HG02588 (cell line): ENCODE measurements around the gene MCF2L.

ENCODE experiments used
- ATAC-seq: cut with Tn5 transposase; IDR thresholded peaks from one replicate; pipeline ENCODE4 v1.9.1; 2021; ENCODE audit warnings: mild to moderate bottlenecking, moderate library complexity; ENCODE audit not compliant: unreplicated experiment

The MCF2L gene

DNA sequence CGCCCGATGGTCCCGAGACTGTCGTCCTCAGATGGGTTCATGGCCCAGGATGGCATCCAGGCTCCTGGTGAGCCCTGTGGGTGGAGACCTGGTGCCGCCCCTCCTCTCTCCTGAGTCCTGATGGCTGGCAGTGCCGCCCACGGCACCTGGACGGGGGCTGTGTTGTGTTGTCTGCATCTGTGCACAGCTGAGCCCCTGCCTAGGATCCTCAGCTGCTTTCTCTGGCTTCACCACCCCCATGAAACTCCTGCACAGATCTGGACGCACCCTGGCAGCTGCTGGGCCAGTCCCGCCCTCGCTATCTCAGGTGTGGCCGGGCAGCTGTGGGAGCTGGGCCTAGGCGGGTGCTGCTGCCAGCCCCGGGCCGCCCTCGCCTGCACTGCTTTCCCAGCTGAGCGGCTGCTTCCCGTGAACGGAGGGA is 27.7 kb downstream of the MCF2L start:
- ATAC-seq = no peak

DNA sequence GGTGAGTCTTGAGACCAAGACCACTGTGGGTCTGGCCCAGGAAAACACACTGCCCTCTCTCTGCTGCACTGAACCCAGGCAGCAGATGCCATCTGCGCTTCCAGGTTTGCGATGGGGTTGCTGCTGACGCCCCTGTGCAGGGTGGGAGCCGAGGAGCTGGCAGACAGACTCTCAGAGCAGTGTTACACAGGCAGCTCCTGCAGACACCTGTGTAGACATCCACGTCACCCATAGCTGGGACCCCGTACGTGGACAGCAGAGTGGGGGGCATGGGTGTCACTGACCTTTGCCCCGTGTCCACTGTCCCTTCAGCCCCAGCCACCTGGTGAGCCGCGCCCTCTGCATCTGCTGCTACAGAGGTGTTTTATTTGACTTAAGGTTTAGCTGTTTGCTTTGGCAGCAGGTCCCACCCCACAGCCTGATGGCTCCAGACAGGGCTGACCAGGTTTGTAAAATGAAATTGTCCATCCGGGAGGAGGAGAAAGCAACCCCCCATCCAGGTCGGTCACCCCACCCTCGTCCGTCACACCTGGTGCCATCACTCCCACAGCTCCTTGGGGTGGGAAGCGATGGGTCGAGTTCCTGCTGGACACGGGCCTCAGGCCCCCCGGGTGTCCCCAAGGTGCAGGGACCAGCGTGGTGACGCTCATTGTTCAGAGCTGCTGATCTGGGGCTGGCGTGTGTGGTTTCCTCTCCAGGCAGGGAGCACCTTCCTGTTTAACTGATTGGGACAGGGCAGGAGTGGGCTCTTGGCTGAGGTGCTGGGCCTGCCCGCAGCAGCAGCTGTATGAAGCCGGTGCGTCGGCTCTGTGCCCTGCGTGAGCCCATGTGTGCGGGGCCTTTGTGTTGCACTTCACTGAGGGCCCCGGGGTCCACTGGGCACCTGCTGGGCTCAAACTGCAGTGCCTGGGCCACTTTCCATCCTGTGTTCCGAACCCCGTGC is 28.4 kb downstream of the MCF2L start:
- no peak for ATAC-seq

GRCh38 chr13:112998521-112999280 is 29.7 kb downstream of the MCF2L start:
- ATAC-seq = no peak

DNA sequence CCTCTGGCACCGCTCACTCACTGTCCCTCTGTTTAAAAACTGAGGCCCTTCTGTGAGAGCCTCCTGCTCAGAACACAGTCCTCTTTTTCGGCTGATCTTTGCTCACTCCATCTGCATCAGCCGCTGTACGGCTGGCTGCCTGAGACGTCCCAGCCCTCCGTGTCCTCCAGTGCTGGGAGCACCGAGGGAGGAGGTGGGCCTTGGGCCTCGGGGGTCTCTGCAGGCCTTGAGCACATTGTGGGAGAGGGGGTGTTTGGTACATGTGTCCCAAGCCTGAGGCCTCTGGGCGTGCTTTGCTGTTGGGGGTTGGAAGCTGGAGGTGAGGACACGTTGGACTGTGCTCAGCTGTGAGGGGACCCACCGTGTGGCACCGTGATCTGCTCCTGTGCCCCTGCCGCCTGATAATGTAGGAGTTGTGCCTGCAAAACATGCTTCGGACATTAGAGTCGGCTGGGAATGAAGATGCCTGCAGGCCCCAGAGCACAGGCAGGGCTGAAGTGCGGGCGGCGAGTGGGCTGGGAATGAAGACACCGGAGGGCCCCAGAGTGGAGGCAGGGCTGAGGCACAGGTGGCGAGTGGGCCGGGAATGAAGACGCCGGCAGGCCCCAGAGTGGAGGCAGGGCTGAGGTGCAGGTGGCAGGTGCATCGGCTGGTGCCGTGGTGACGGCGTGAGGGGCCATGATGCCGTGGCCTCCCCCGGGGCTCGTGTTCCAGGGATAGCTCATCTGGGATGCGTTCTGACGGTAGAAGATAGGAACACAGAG is 30.6 kb downstream of the MCF2L start:
- no peak for ATAC-seq

DNA sequence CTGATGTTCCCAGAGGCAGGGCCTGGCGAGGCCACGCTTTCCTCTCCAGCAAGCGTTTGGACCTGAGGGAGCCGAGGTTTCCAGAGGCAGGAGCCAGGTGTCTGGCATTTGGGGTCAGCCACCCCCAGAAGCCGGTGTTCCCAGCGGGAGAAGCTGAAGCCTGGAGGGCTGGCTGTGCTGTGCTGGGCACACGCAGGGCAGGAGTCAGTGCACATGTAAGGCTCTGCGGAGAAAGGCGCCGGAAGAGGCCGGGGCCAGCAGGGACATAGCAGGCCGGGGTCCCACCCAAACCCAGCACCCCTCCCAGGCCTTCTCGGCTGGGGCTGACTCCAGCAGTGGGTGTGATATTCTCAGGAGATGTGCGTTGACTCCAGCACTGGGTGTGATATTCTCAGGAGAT is 31.6 kb downstream of the MCF2L start:
- ATAC-seq = no peak

- no peak for ATAC-seq
Observed at GRCh38 chr13:113001241-113002140, 32.5 kb downstream of the MCF2L start.

DNA sequence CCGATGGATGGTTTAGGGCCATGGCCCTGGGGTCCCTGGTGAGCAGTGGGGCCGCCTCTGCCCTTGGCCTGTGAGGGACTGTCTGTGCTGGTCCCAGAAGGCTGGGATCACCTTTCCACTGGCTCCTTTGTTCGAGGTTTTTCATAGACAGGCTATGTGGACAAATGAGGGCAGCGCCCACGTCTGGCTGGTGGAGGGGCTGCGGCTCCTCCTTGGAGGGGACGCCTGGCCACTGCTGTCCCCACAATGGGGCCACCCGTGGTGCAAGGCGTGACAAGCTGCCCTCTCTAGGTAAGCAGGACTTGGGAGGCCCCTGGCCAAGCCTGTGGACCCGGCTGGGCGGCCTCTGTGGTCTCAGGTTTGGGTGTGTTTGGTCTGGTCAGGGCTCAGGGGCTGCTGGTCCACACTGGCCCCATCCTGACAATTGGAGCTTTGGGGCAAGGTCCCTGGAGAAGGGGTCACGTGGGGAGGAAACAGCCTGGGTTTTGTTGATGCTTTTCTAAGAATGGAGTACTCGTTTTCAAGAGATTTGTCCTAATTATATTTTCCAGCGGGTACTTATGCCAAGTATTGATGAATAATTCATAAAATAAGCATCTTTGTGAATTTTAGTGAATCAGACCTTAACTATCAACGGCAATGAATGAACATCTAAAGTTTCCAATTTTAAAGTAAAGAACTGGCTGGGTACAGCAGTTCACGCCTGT is 33.3 kb downstream of the MCF2L start:
- ATAC-seq = no peak

DNA sequence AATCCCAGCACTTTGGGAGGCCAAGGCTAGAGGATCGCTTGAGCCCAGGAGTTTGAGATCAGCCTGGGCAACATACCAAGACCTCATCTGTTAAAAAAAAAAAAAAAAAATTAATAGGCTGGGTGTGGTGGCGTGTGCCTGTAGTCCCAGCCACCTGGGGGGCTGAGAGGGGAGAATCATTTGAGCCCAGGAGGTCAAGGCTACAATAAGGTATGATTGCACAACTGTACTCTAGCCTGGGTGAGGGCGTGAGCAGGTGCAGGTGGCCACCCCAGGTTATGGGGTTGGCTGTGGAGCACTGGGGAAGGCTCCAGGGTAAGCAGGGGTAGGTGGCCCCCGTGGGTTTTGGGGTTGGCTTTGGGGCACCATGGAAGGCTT is 33.9 kb downstream of the MCF2L start:
- ATAC-seq = no peak

DNA sequence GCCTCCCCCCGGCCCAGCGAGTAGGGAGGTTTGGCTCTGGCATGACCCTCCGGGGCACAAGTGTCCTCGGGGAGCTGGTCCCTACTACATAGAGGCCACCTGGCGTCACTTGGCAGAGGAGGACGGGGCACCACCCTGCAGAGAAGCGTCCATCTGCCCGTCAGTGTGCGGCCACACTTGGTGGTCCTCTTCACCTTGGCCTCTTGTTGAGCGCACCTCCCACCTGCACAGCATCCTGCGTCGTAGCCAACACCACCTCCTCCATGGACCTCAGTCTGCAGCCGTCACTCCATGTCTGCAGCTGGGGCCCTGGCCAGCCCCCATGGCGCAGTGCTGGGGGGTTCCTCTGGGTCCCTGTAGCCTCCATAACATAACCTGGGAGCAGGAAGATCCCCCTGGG is 35.1 kb downstream of the MCF2L start:
- ATAC-seq = no peak

- ATAC-seq = no peak
Observed at GRCh38 chr13:113005076-113005865, 36.3 kb downstream of the MCF2L start.

DNA sequence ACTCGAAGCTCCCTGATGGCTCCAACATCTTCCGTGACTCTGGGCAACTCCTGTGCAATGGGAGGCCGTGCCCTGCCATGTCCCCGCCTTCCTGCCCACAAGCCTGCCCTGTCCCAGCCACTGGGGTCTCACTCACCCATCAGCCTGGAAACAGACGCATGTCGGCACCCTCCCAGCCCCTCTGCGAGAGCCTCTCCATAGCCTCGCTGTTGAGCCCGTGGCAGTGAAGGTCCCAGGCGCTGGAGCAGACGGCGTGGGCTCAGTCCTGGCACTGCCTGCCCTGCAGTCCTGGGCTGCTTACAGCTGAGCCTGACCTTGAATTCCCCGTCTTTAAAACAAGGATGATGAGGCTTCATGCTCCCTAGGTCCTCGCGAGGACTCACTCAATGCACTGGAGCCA is 37.0 kb downstream of the MCF2L start:
- ATAC-seq = no peak

DNA sequence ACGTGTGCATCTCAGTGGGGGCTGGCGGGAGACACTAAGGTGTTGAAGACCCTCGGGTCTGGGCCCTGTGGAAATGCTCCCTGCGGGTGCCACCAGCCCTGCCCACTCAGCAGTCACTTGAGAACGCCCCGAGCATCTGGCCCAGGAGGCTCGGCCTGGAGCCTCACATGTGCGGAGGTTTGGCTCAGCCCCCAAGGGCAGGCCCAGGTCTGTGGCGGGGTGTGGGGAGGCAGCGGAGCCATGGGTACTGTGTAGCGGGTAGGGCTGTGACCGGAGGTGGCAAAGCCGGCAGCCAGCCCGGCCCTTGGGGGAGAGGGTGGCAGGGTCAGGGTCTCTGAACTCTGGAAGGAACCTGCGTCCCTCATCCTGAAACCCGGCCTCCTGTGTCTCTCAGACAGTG is 37.6 kb downstream of the MCF2L start:
- ATAC-seq = no peak

DNA sequence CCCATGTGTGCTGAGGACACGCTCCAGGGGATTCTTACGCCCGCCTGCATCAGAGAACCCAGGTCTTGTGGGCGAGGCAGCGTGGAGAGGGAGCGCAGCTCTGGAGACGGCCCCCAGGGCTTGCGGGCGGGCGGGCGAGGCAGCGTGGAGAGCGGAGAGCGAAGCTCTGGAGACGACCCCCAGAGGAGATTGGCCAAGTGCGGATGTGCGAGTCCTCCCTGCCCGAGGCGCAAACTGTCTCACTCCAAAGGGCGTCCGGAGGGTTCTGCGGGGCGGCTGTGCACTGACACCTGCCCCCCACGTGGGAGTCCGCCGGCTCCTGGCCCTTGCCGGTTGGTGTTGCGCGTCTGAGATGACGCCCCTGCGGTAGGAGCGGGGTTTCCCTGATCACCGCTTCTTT is 39.8 kb downstream of the MCF2L start:
- no peak for ATAC-seq

GRCh38 chr13:113009743-113010509 is 40.9 kb downstream of the MCF2L start:
- ATAC-seq = no peak

- ATAC-seq = no peak
Observed at GRCh38 chr13:113010510-113010865, 41.5 kb downstream of the MCF2L start.

DNA sequence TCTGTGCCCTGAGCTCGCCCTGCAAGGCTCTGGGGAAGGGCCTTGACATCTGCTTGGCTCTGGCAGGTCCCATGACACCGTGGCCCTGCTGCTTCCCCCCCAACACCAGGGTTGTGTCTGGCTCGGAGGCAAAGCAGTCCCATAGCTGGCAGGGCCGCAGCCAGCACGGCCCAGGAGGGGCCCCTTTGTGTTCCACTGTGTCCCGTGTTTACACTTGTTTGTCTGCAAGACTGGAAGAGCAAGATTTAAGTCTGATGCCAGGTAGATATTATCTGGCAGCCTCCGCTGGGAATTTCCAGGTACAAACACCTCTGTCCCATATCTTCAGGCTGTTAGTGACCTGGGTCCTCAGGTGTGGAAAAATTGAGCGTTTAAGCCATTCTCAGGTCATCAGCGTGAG is 44.3 kb downstream of the MCF2L start:
- no peak for ATAC-seq

GRCh38 chr13:113013878-113014751 is 45.1 kb downstream of the MCF2L start:
- no peak for ATAC-seq
